Left renal cortex interstitium (tissue), 4 donors: ENCODE data around the gene NOL11. TPM values are rescaled to one million over a fixed set of nuclear protein-coding genes. Genes with fewer than 3 reads are reported as not detected.
"Not testable (repeated sequence)": the region's sequence is repeated elsewhere in the genome, so short reads cannot be mapped to it uniquely, and the experiment has no call there.

Experiments used
- DNase-seq, 4 donors: peaks; one replicate each; pipeline ENCODE4 v3.0.0-alpha.2; 2013; ENCODE audit warnings: low read depth in 4 of 4, low spot score in 2 of 4, missing footprints in 1 of 4
- polyA plus RNA-seq, 4 donors: library from polyadenylated mRNA; unstranded; fragments of 120-200 nt; gene quantifications; one replicate each; pipeline ENCODE4 v1.2.1, GENCODE V29; 2013; ENCODE audit not compliant: insufficient read length in 4 of 4

The NOL11 gene
- 10 to 100 TPM; 86.0 to 97.6 (median 92.3) TPM for polyA plus RNA-seq

GRCh38 chr17:67717624-67718324 is at the start of gene NOL11:
NOL11 (plus strand) TSS chr17:67717936; CDS start chr17:67717948, 12 bp downstream.
- peak; percentile 97 to 98 (median 98) for DNase-seq

GRCh38 chr17:67671493-67671892 is 46.2 kb upstream of the NOL11 start:
- DNase-seq, result no peak

GRCh38 chr17:67672592-67673335 is 45.0 kb upstream of the NOL11 start:
- no peak for DNase-seq

- no peak for DNase-seq
These were observed 42.3 kb upstream of the NOL11 start for GRCh38 chr17:67675481-67675880.

- DNase-seq, result no peak
These were observed 41.4 kb upstream of the NOL11 start for GRCh38 chr17:67676305-67676704.

- no peak for DNase-seq
These were observed 39.3 kb upstream of the NOL11 start for GRCh38 chr17:67678414-67678813.

- DNase-seq, result no peak
These were observed 38.5 kb upstream of the NOL11 start for GRCh38 chr17:67679225-67679624.

GRCh38 chr17:67679721-67680120 is 38.0 kb upstream of the NOL11 start:
- DNase-seq, result no peak

GRCh38 chr17:67680445-67681224 is 37.1 kb upstream of the NOL11 start:
- DNase-seq, result no peak

- DNase-seq, result no peak
These were observed 35.5 kb upstream of the NOL11 start for GRCh38 chr17:67682196-67682595.

- no peak for DNase-seq
These were observed 32.4 kb upstream of the NOL11 start for GRCh38 chr17:67685351-67685750.

GRCh38 chr17:67686241-67686640 is 31.5 kb upstream of the NOL11 start:
- no peak for DNase-seq

- DNase-seq, result no peak
These were observed 30.2 kb upstream of the NOL11 start for GRCh38 chr17:67687511-67687910.

GRCh38 chr17:67689534-67690177 is 28.1 kb upstream of the NOL11 start:
- DNase-seq, result peak; percentile 30 to 66 (median 41)

- DNase-seq, result no peak
These were observed 23.9 kb upstream of the NOL11 start for GRCh38 chr17:67693811-67694210.

GRCh38 chr17:67696347-67696746 is 21.4 kb upstream of the NOL11 start:
- DNase-seq, result no peak

GRCh38 chr17:67696853-67697498 is 20.8 kb upstream of the NOL11 start:
- no peak for DNase-seq

GRCh38 chr17:67700037-67700724 is 17.6 kb upstream of the NOL11 start:
- DNase-seq, result no peak

GRCh38 chr17:67700725-67701119 is 17.0 kb upstream of the NOL11 start:
- DNase-seq, result no peak

GRCh38 chr17:67702861-67703260 is 14.9 kb upstream of the NOL11 start:
- DNase-seq, result not testable (repeated sequence)
